Fibroblast of lung (primary cell): ENCODE measurements around the gene PLOD3. TPM values are rescaled to one million over a fixed set of nuclear protein-coding genes. Genes with fewer than 3 reads are reported as not detected.

Experiments used
- DNase-seq, 2 donors: peaks; one replicate each; pipeline versions ENCODE4 v3.0.0 to v3.0.0-alpha.2; 2010; ENCODE audit warnings: low read depth in 2 of 2
- H2AFZ ChIP-seq: 2 replicates; pipeline ENCODE4 v1.5.1; 2012; ENCODE audit warnings: low read length, control low read depth, inconsistent platforms
- H3K27ac ChIP-seq: 2 replicates; pipeline ENCODE4 v1.5.1; 2011; ENCODE audit warnings: low read length, control low read depth; ENCODE audit not compliant: insufficient read depth
- H3K27me3 ChIP-seq: 2 replicates; pipeline ENCODE4 v1.5.1; 2011; ENCODE audit warnings: mild to moderate bottlenecking, low read length; ENCODE audit not compliant: control insufficient read depth, insufficient read depth
- H3K36me3 ChIP-seq: 2 replicates; pipeline ENCODE4 v1.5.1; 2011; ENCODE audit warnings: low read length; ENCODE audit not compliant: control insufficient read depth, insufficient read depth
- H3K4me1 ChIP-seq: 2 replicates; pipeline ENCODE4 v1.5.1; 2011; ENCODE audit warnings: low read length; ENCODE audit not compliant: control insufficient read depth, insufficient read depth; ENCODE audit errors: extremely low read depth
- H3K4me2 ChIP-seq: 2 replicates; pipeline ENCODE4 v1.5.1; 2011; ENCODE audit warnings: low read length, control low read depth; ENCODE audit not compliant: insufficient read depth; ENCODE audit errors: extremely low read depth
- H3K4me3 ChIP-seq, 4 experiments: fragments of 200-600 bp in 1 of 4; sonication (generic) in 1 of 4; replicated peaks in 1 of 4; 2 replicates each; pipeline ENCODE4 v1.5.1; 2011 to 2016; ENCODE audit warnings: low read length in 4 of 4, low read depth in 3 of 4, mild to moderate bottlenecking in 3 of 4, control low read depth in 2 of 4, inconsistent platforms in 1 of 4, mixed read lengths in 1 of 4; ENCODE audit not compliant: insufficient read depth in 1 of 4; ENCODE audit errors: control extremely low read depth in 1 of 4
- H3K79me2 ChIP-seq: 2 replicates; pipeline ENCODE4 v1.5.1; 2012; ENCODE audit warnings: mild to moderate bottlenecking, low read length, inconsistent platforms; ENCODE audit not compliant: control insufficient read depth, insufficient read depth
- H3K9ac ChIP-seq: 2 replicates; pipeline ENCODE4 v1.5.1; 2011; ENCODE audit warnings: mild to moderate bottlenecking, low read length, control low read depth; ENCODE audit not compliant: insufficient read depth
- H3K9me3 ChIP-seq: 2 replicates; pipeline ENCODE4 v1.5.1; 2012; ENCODE audit warnings: low read depth, low read length; ENCODE audit not compliant: control insufficient read depth, insufficient read depth
- H4K20me1 ChIP-seq: 2 replicates; pipeline ENCODE4 v1.5.1; 2011; ENCODE audit warnings: low read length; ENCODE audit not compliant: control insufficient read depth, insufficient read depth; ENCODE audit errors: extremely low read depth
- CTCF ChIP-seq, 2 donors: IDR thresholded peaks in 1 of 2; conservative IDR thresholded peaks in 1 of 2; 1 replicate in 1 of 2; 2 replicates in 1 of 2; pipeline ENCODE4 v1.5.1; 2011 to 2012; ENCODE audit warnings: low read length in 2 of 2, control low read depth in 1 of 2, inconsistent platforms in 1 of 2, low read depth in 1 of 2, mild to moderate bottlenecking in 1 of 2
- EZH2 ChIP-seq: IDR thresholded peaks from 2 replicates; pipeline ENCODE4 v1.5.1; 2012; ENCODE audit warnings: low read length, control low read depth, mild to moderate bottlenecking; ENCODE audit errors: missing control alignments
- polyA plus RNA-seq, 2 donors: library from polyadenylated mRNA; depleted of rRNA in 1 of 2; stranded (reverse) in 1 of 2; unstranded in 1 of 2; fragments of >200 nt; gene quantifications; 2 replicates each; pipeline ENCODE4 v1.2.1, GENCODE V29; 2011 to 2012; ENCODE audit warnings: missing spikeins in 1 of 2
- total RNA-seq: library from RNA; depleted of rRNA; stranded (reverse); fragments of >200 nt; gene quantifications from 2 replicates; pipeline ENCODE4 v1.2.1, GENCODE V29; 2014

Gene PLOD3
- total and polyA plus RNA-seq, 2 donors (not counting 1 experiment from before 2014, with no cell fraction given) = 86.0 to 89.0 TPM

- Histone ChIP-seq H3K79me2 (no peaks in the 10 kb centered on the region), H3K9ac (no peak overlapping the region), H2AFZ (no peak overlapping the region), H3K27me3 (peaks cover 69% of the 10 kb centered on the region), H4K20me1 (no peaks in the 10 kb centered on the region), H3K4me2 (peak overlapping the region; percentile 77), H3K27ac (no peak overlapping the region), H3K9me3 (no peaks in the 10 kb centered on the region), H3K4me1 (peaks cover 17% of the 10 kb centered on the region), H3K36me3 (no peaks in the 10 kb centered on the region), H3K4me3 (peak overlapping the region in 3 of 4 experiments; percentile 2 to 33 (median 5))
- TF ChIP-seq CTCF (conservative IDR thresholded peaks at IDR 0.05 in 1 of 2, IDR thresholded peaks at IDR 0.05 in 1 of 2; ENCODE audit: low read depth in 1 of 2, low read length in 2 of 2) (no peak), EZH2 (no peak)
- no peak for DNase-seq
Observed at GRCh38 chr7:101173752-101174244, 43.6 kb downstream of the PLOD3 start.

- peak overlapping the region; percentile 2 to 33 (median 4) for H3K4me3 ChIP-seq
- no peak overlapping the region for H2AFZ ChIP-seq
- H3K36me3 ChIP-seq = no peaks in the 10 kb centered on the region
- H3K4me2 ChIP-seq = peak overlapping the region; percentile 77
- peaks cover 17% of the 10 kb centered on the region for H3K4me1 ChIP-seq
- H3K9me3 ChIP-seq = no peaks in the 10 kb centered on the region
- H3K79me2 ChIP-seq = no peaks in the 10 kb centered on the region
- H3K27me3 ChIP-seq = peaks cover 71% of the 10 kb centered on the region
- no peak overlapping the region for H3K27ac ChIP-seq
- peak; percentile 56 to 66 for DNase-seq
- no peak overlapping the region for H3K9ac ChIP-seq
- TF ChIP-seq CTCF (conservative IDR thresholded peaks at IDR 0.05 in 1 of 2, IDR thresholded peaks at IDR 0.05 in 1 of 2; ENCODE audit: low read depth in 1 of 2, low read length in 2 of 2) (no peak), EZH2 (peak; percentile 56)
- H4K20me1 ChIP-seq = peaks cover 2% of the 10 kb centered on the region
Observed at GRCh38 chr7:101172854-101173751, 44.3 kb downstream of the PLOD3 start.

- peak overlapping the region; percentile 6 for H3K9ac ChIP-seq
- H3K9me3 ChIP-seq = no peaks in the 10 kb centered on the region
- H3K36me3 ChIP-seq = no peaks in the 10 kb centered on the region
- no peak overlapping the region for H3K4me3 ChIP-seq
- H3K27me3 ChIP-seq = peaks cover 69% of the 10 kb centered on the region
- no peak for TF ChIP-seq CTCF (conservative IDR thresholded peaks at IDR 0.05 in 1 of 2, IDR thresholded peaks at IDR 0.05 in 1 of 2; ENCODE audit: low read depth in 1 of 2, low read length in 2 of 2)
- TF ChIP-seq EZH2 = peak; percentile 98
- H3K27ac ChIP-seq = no peak overlapping the region
- peaks cover 2% of the 10 kb centered on the region for H4K20me1 ChIP-seq
- peak overlapping the region; percentile 77 for H3K4me2 ChIP-seq
- H3K79me2 ChIP-seq = no peaks in the 10 kb centered on the region
- H3K4me1 ChIP-seq = peaks cover 17% of the 10 kb centered on the region
- no peak for DNase-seq
- no peak overlapping the region for H2AFZ ChIP-seq
Observed at GRCh38 chr7:101172005-101172853, 45.2 kb downstream of the PLOD3 start.
